Right lobe of liver (tissue), 4 donors: Measurements from ENCODE around the gene CDYL2.

Experiments
- POLR2A ChIP-seq: fragments of 450-650 bp; IDR thresholded peaks from one replicate; pipeline ENCODE4 v1.6.1; 2017; ENCODE audit warnings: antibody characterized with exemption, mild to moderate bottlenecking
- TF ChIP-seq, protein P1 (sequence below), 4 donors: fragments of 200-600 bp in 3 of 4; fragments of 450-650 bp in 1 of 4; IDR thresholded peaks; one replicate each; pipeline versions ENCODE4 v1.5.1 to v1.8.0; 2016 to 2022; ENCODE audit warnings: antibody characterized with exemption in 4 of 4, mild to moderate bottlenecking in 2 of 4
- donor health status: DM: no; HTN: no; CAD: no.
- donor health status: DM: no; HTN: no; CAD: no.
- donor health status: DM: no; HTN: yes; CAD: no.

GRCh38 chr16:80746231-80746630 is 58.2 kb downstream of the CDYL2 start:
- TF ChIP-seq, protein P1, sequence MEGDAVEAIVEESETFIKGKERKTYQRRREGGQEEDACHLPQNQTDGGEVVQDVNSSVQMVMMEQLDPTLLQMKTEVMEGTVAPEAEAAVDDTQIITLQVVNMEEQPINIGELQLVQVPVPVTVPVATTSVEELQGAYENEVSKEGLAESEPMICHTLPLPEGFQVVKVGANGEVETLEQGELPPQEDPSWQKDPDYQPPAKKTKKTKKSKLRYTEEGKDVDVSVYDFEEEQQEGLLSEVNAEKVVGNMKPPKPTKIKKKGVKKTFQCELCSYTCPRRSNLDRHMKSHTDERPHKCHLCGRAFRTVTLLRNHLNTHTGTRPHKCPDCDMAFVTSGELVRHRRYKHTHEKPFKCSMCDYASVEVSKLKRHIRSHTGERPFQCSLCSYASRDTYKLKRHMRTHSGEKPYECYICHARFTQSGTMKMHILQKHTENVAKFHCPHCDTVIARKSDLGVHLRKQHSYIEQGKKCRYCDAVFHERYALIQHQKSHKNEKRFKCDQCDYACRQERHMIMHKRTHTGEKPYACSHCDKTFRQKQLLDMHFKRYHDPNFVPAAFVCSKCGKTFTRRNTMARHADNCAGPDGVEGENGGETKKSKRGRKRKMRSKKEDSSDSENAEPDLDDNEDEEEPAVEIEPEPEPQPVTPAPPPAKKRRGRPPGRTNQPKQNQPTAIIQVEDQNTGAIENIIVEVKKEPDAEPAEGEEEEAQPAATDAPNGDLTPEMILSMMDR (IDR thresholded peaks at IDR 0.05), result no peak
- no peak for TF ChIP-seq POLR2A
